ENCODE measurements around the gene ITGA5. TPM values are rescaled to one million over a fixed set of nuclear protein-coding genes. Genes with fewer than 3 reads are reported as not detected.

The ITGA5 gene
- total RNA-seq, 1 donor from 2014 or later, result 102 TPM

DNA sequence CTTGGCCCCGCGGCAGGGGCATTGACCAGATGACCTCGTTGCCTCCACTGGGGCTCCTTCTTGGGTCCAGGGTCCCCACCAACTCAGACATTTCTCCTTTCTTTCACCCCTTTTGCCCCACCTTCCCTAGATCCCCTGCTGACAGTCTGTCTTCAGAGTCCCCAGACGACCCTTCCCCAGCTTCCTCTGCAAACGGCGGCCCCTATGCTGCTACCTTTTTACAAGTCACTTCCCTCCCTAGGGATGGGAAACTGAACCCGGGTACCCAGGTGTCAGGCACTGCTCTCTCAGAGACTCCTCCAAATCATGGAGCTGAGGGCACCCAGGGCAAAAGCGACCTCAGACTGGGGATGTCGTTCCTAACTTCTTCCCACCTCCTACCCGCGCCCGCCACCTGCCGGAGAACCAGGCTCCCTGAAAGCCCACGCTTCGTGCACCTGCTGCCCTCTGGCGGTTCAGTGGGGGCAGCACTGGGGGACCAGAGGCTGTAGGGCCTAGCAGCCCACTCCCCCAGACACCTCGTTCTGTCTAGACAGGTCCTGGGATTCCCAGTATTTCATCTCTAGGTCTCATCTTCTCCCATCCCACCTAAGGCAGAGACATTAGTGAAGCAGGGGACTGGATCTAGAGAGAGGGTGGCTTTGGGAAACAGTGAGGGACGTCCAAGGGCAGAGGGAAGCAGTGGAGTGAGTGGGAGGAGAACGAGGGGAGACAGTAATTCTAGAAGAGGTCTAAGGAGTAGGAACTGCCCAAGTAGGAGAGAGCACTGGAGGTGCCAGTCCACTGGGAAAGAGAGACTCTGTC is 39.5 kb downstream of the ITGA5 start:
- Histone ChIP-seq H3K9me3 (no peaks in the 10 kb centered on the region), H3K4me1 (peaks cover 10% of the 10 kb centered on the region), H3K27me3 (no peaks in the 10 kb centered on the region), H3K27ac (no peak overlapping the region), H3K36me3 (no peaks in the 10 kb centered on the region), H3K4me3 (peak overlapping the region; percentile 36)
- peak; percentile 91 for ATAC-seq
- intact Hi-C loops (cut with DNase I), result no loop called here
- DNase-seq, result peak; percentile 96
- TF ChIP-seq, protein P1, sequence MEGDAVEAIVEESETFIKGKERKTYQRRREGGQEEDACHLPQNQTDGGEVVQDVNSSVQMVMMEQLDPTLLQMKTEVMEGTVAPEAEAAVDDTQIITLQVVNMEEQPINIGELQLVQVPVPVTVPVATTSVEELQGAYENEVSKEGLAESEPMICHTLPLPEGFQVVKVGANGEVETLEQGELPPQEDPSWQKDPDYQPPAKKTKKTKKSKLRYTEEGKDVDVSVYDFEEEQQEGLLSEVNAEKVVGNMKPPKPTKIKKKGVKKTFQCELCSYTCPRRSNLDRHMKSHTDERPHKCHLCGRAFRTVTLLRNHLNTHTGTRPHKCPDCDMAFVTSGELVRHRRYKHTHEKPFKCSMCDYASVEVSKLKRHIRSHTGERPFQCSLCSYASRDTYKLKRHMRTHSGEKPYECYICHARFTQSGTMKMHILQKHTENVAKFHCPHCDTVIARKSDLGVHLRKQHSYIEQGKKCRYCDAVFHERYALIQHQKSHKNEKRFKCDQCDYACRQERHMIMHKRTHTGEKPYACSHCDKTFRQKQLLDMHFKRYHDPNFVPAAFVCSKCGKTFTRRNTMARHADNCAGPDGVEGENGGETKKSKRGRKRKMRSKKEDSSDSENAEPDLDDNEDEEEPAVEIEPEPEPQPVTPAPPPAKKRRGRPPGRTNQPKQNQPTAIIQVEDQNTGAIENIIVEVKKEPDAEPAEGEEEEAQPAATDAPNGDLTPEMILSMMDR (IDR thresholded peaks at IDR 0.05), result peak; percentile 100

DNA sequence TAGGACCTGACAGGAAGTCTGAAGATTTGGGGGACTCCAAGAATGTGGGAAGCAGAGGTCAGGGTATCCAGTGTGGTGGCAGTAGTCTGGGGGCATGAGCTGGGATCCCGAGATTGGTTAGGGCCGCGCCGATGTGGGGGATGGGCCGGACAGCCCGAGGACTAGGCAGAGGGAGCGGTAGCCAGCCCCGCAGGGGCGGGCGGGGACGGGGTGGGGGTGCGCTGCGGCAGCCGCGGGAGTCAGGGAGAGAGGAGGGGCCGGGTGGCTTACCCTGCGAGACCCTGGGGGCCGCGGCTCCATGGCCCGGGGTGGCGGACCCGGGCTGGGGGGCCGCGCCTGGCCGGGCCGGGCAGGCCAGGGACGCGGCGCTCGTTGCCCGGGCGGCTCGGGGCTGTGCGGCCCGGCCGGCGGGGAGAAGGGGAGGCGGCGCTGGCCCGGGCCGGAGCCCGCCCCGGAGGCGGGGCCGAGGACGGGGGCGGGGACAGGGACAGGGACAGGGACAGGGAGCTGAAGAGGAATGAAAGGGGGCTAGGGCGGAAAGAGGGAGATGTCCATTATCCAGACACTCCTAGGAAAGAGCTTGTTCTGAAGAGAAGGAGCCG is 40.2 kb downstream of the ITGA5 start:
- H3K27ac ChIP-seq, result no peak overlapping the region
- H3K4me3 ChIP-seq, result peak overlapping the region; percentile 36
- intact Hi-C loops (cut with DNase I), result no loop called here
- H3K27me3 ChIP-seq, result no peaks in the 10 kb centered on the region
- peaks cover 2% of the 10 kb centered on the region for H3K36me3 ChIP-seq
- ATAC-seq, result peak; percentile 78
- DNase-seq, result peak; percentile 77
- TF ChIP-seq, protein P1 (IDR thresholded peaks at IDR 0.05), result no peak
- H3K4me1 ChIP-seq, result peaks cover 10% of the 10 kb centered on the region
- no peaks in the 10 kb centered on the region for H3K9me3 ChIP-seq

DNA sequence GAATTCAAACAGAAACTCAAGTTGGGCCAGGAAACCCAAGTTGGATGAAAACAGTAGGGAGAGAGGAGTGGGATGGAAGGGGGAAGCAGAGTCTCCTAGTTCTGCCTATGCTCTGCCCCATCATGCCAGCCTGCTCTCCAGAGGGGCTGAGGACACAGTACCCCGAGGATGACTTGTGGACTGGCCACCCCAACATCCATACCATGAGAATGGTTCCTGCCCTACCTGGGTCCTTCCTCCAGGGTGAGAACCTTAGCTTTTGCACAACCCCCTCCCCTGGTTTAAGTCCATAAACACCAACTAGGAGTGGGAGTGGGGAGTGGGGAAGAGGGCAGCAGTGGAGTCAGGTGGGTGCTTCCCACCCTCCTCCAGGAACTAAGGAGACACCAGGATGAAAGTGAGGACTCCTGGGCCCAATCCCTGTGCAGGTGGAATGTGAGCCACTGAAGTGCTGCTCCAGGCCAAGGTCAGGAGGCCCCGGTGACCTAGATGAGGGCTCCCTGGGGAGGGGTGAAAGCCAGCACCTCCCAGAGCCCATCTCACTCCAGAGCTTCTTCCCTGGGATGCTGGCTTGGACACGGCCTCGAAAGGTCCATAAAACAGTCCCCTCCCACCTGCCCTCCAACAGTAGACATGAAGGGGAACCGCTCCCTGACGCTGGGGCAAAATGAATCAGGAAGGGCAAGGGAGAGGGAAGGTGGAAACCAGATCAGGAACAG is 41.1 kb downstream of the ITGA5 start:
- H3K4me3 ChIP-seq, result peak overlapping the region; percentile 10
- H3K36me3 ChIP-seq, result peaks cover 4% of the 10 kb centered on the region
- no peaks in the 10 kb centered on the region for H3K9me3 ChIP-seq
- TF ChIP-seq, protein P1 (IDR thresholded peaks at IDR 0.05), result no peak
- no peak for ATAC-seq
- intact Hi-C loops (cut with DNase I), result no loop called here
- no peak for DNase-seq
- no peaks in the 10 kb centered on the region for H3K27me3 ChIP-seq
- H3K4me1 ChIP-seq, result peaks cover 10% of the 10 kb centered on the region
- H3K27ac ChIP-seq, result no peak overlapping the region

DNA sequence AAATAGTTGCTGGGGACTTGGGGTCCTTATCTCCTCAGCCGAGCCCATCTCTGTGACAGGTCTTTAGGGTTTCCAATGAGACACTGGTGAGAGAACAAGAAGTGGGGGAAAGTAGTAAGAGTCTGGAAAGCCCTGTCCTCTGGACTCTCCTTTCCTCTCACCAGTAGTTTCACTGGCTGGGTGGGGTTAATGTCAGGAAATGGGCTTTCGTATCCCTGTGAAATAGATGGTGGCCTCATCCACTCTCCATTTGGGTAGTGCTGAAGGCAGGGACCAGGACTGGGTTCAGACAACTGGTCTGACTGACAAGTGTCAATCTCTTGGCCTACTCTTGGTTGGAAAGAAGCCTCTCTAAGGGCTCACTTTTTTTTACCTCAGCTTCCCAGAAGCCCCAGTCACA is 42.1 kb downstream of the ITGA5 start:
- no peak overlapping the region for H3K4me3 ChIP-seq

DNA sequence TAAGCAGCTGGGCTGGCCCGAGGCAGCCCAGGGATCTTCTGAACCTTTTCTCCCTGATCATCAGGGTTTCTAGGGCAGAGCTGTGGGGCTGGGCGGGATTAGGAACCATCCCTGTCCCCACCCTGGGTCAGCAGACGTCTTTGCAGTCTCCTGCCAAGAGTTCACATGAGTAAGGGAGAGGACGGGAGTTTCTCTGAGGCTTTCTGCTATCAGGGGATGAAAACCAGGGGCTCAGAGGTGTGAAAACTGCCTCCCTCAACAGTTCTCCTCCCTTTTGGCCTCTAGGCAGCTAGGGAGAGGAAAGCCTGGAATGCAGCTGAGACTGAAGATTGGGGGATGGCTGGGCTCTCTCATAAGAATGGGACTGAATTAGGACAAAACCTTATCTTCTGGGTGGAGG is 42.5 kb downstream of the ITGA5 start:
- H3K9me3 ChIP-seq, result no peaks in the 10 kb centered on the region
- TF ChIP-seq, protein P1 (IDR thresholded peaks at IDR 0.05), result no peak
- ATAC-seq (no peak), DNase-seq (no peak)
- H3K27ac ChIP-seq, result no peak overlapping the region
- intact Hi-C loops (cut with DNase I), result no loop called here
- no peaks in the 10 kb centered on the region for H3K27me3 ChIP-seq
- peaks cover 19% of the 10 kb centered on the region for H3K4me1 ChIP-seq
- H3K4me3 ChIP-seq, result no peak overlapping the region
- H3K36me3 ChIP-seq, result peaks cover 4% of the 10 kb centered on the region

More for the DNA sequence above, 42.1 kb downstream of the ITGA5 start:
- no peaks in the 10 kb centered on the region for H3K27me3 ChIP-seq
- intact Hi-C loops (cut with DNase I), result no loop called here
- peaks cover 4% of the 10 kb centered on the region for H3K36me3 ChIP-seq
- no peak overlapping the region for H3K27ac ChIP-seq
- peaks cover 15% of the 10 kb centered on the region for H3K4me1 ChIP-seq
- H3K9me3 ChIP-seq, result no peaks in the 10 kb centered on the region
- TF ChIP-seq, protein P1 (IDR thresholded peaks at IDR 0.05), result no peak
- DNase-seq, result no peak
- no peak for ATAC-seq
